HEK293 (cell line): ENCODE results near the gene ACTA1.

Experiments used
- CTCF ChIA-PET: fragments of 350-600 bp; formaldehyde crosslinking; extraction: SDS; loops from one replicate; lab custom pipeline; 2021; ENCODE audit warnings: antibody characterized with exemption; lab: Yijun Ruan, JAX
- POLR2A ChIA-PET: fragments of 300-600 bp; formaldehyde crosslinking; extraction: SDS; loops from one replicate; lab custom pipeline; 2020; ENCODE audit warnings: antibody characterized with exemption, inconsistent platforms; lab: Yijun Ruan, JAX
- H3K27ac ChIP-seq: fragments of 200-500 bp; sonication (Bioruptor generic); 2 replicates; pipeline ENCODE4 v1.5.1; 2014; ENCODE audit warnings: low read depth, low read length, control low read depth, inconsistent platforms; ENCODE audit errors: extremely low read depth
- H3K36me3 ChIP-seq, 2 experiments: fragments of 200-500 bp in 1 of 2; sonication (Bioruptor generic) in 1 of 2; 1 replicate in 1 of 2; 2 replicates in 1 of 2; pipeline ENCODE4 v1.5.1; 2014 to 2017; ENCODE audit warnings: inconsistent platforms in 2 of 2, low read length in 2 of 2; ENCODE audit not compliant: control insufficient read depth in 2 of 2, insufficient read depth in 1 of 2
- H3K4me1 ChIP-seq: fragments of 200-500 bp; sonication (Bioruptor generic); 2 replicates; pipeline ENCODE4 v1.5.1; 2014; ENCODE audit warnings: mild to moderate bottlenecking, low read length, inconsistent platforms; ENCODE audit not compliant: control insufficient read depth, insufficient read depth
- H3K4me3 ChIP-seq: 2 replicates; pipeline ENCODE4 v1.5.1; 2011; ENCODE audit warnings: low read depth, mild to moderate bottlenecking, control low read depth, low read length, moderate library complexity
- H3K9me3 ChIP-seq: fragments of 200-500 bp; sonication (Bioruptor generic); 2 replicates; pipeline ENCODE4 v1.5.1; 2014; ENCODE audit warnings: low read depth, low read length, inconsistent platforms; ENCODE audit not compliant: control insufficient read depth, insufficient read depth
- KLF7 ChIP-seq: fragments of 450-650 bp; formaldehyde crosslinking; IDR thresholded peaks from 2 replicates; pipeline ENCODE4 v1.5.1; 2016; ENCODE audit warnings: missing biosample characterization, missing genetic modification characterization, borderline replicate concordance
- MZF1 ChIP-seq: fragments of 450-650 bp; formaldehyde crosslinking; IDR thresholded peaks from 2 replicates; pipeline ENCODE4 v1.5.1; 2017; ENCODE audit warnings: missing biosample characterization, missing genetic modification characterization, borderline replicate concordance
- RBAK ChIP-seq: fragments of 450-650 bp; formaldehyde crosslinking; IDR thresholded peaks from 2 replicates; pipeline ENCODE4 v1.5.1; 2016; ENCODE audit warnings: missing biosample characterization, missing genetic modification characterization
- ZBTB20 ChIP-seq: fragments of 450-650 bp; formaldehyde crosslinking; IDR thresholded peaks from 2 replicates; pipeline ENCODE4 v1.5.1; 2016; ENCODE audit warnings: missing biosample characterization, missing genetic modification characterization
- ZNF138 ChIP-seq: fragments of 450-650 bp; formaldehyde crosslinking; IDR thresholded peaks from 2 replicates; pipeline ENCODE4 v1.5.1; 2016; ENCODE audit warnings: missing biosample characterization, missing genetic modification characterization, borderline replicate concordance
- ZNF214 ChIP-seq: fragments of 450-650 bp; formaldehyde crosslinking; IDR thresholded peaks from 2 replicates; pipeline ENCODE4 v1.5.1; 2017; ENCODE audit warnings: missing biosample characterization, mild to moderate bottlenecking, missing genetic modification characterization, borderline replicate concordance
- ZNF266 ChIP-seq: fragments of 450-650 bp; formaldehyde crosslinking; IDR thresholded peaks from 2 replicates; pipeline ENCODE4 v1.5.1; 2016; ENCODE audit warnings: missing biosample characterization, missing genetic modification characterization, low read depth
- ZNF292 ChIP-seq: fragments of 450-650 bp; formaldehyde crosslinking; IDR thresholded peaks from 2 replicates; pipeline ENCODE4 v1.5.1; 2016; ENCODE audit warnings: low read depth, missing biosample characterization, missing genetic modification characterization, borderline replicate concordance
- ZNF324 ChIP-seq: fragments of 450-650 bp; formaldehyde crosslinking; IDR thresholded peaks from 2 replicates; pipeline ENCODE4 v1.5.1; 2016; ENCODE audit warnings: missing biosample characterization, missing genetic modification characterization
- ZNF391 ChIP-seq: fragments of 450-650 bp; formaldehyde crosslinking; IDR thresholded peaks from 2 replicates; pipeline ENCODE4 v1.5.1; 2016; ENCODE audit warnings: low read depth, missing biosample characterization, missing genetic modification characterization, borderline replicate concordance
- ZNF555 ChIP-seq: fragments of 450-650 bp; formaldehyde crosslinking; conservative IDR thresholded peaks from 2 replicates; pipeline ENCODE4 v1.5.1; 2017; ENCODE audit warnings: missing biosample characterization, mild to moderate bottlenecking, missing genetic modification characterization, inconsistent platforms
- ZNF600 ChIP-seq: fragments of 450-650 bp; formaldehyde crosslinking; IDR thresholded peaks from 2 replicates; pipeline ENCODE4 v1.5.1; 2016; ENCODE audit warnings: missing biosample characterization, missing genetic modification characterization
- ZNF610 ChIP-seq: fragments of 450-650 bp; formaldehyde crosslinking; IDR thresholded peaks from 2 replicates; pipeline ENCODE4 v1.5.1; 2016; ENCODE audit warnings: missing biosample characterization, missing genetic modification characterization, borderline replicate concordance
- ZNF664 ChIP-seq: fragments of 450-650 bp; formaldehyde crosslinking; IDR thresholded peaks from 2 replicates; pipeline ENCODE4 v1.5.1; 2016; ENCODE audit warnings: missing biosample characterization, missing genetic modification characterization
- ZNF776 ChIP-seq: fragments of 450-650 bp; formaldehyde crosslinking; IDR thresholded peaks from 2 replicates; pipeline ENCODE4 v1.5.0; 2017; ENCODE audit warnings: missing biosample characterization, missing genetic modification characterization, borderline replicate concordance
- ZSCAN23 ChIP-seq: fragments of 450-650 bp; formaldehyde crosslinking; IDR thresholded peaks from 2 replicates; pipeline ENCODE4 v1.5.1; 2016; ENCODE audit warnings: missing biosample characterization, missing genetic modification characterization
- ZXDB ChIP-seq: fragments of 450-650 bp; formaldehyde crosslinking; IDR thresholded peaks from 2 replicates; pipeline ENCODE4 v1.5.1; 2016; ENCODE audit warnings: missing biosample characterization, missing genetic modification characterization
- TF ChIP-seq, protein P1 (sequence below): fragments of 450-650 bp; formaldehyde crosslinking; IDR thresholded peaks from 2 replicates; pipeline ENCODE4 v1.5.1; 2017; ENCODE audit warnings: missing biosample characterization, missing genetic modification characterization
- TF ChIP-seq, protein P2 (sequence below): fragments of 450-650 bp; formaldehyde crosslinking; IDR thresholded peaks from 2 replicates; pipeline ENCODE4 v1.5.1; 2017; ENCODE audit warnings: missing biosample characterization, mild to moderate bottlenecking, missing genetic modification characterization, moderate library complexity

The ACTA1 gene

DNA sequence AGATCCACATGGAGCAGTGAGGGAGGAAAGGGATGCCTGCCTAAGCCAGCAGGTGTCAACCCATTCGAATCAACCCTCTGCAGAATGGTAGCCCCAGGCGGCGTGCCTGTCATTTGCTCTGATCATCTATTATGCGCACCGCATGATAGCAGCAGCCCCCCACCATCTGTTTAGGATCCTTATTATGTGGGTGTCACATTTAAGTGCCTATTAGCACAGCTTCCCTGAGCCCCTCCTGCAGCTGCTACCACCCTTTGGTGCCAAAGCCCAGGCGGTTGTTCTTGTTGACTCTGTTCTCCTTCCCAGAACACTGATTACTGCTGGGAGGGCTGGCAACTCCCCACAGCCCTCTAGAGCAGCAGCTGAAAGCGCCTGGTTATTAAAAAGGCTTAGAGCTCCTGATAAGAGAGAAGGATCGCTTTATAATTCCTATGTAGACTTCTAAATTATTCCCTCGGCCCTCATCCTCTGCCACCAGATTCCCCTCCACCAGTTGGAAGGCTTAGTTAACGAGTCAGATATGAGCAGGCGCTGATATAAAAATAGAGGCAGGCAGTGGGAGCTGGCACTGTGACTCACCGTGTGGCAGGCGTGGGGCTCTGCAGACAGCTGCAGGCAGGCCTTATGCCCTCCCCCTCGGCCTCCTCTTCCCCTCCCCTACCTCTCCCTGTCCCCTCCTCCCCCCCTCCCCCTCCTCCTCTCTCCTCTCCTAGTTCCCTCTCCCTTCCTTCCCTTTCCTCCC lies 23.0 kb downstream of the ACTA1 start (continued):
- no peak for TF ChIP-seq KLF7 (tag by site-specific recombination)
- TF ChIP-seq ZNF600 (tag by site-specific recombination): peak; percentile 39; the same call in 1 of the 2 replicates

DNA sequence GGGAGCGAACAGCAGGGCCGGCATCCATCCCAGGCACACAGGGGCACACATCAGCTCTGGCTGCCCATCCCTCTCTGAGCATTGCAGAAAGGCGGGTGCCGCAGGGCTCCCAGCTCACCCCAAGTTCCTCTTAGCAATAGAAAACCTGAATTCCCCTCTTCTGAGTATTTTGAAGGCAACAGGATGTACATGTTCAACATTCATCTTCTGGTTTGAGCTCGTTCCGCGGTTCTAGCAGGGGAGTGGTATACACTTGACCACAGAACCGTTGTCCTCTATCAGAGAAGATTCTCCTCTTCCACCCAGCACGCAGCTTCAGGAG lies 23.6 kb downstream of the ACTA1 start:
- Histone ChIP-seq H3K36me3 (no peaks in the 10 kb centered on the region), H3K4me3 (no peak overlapping the region)
- POLR2A ChIA-PET: interaction anchor here (0.5 to 1.1 kb wide), 5 partner anchors 8 to 97 kb away, joined by 3 read pairs; partner anchors contain the start of gene NUP133

DNA sequence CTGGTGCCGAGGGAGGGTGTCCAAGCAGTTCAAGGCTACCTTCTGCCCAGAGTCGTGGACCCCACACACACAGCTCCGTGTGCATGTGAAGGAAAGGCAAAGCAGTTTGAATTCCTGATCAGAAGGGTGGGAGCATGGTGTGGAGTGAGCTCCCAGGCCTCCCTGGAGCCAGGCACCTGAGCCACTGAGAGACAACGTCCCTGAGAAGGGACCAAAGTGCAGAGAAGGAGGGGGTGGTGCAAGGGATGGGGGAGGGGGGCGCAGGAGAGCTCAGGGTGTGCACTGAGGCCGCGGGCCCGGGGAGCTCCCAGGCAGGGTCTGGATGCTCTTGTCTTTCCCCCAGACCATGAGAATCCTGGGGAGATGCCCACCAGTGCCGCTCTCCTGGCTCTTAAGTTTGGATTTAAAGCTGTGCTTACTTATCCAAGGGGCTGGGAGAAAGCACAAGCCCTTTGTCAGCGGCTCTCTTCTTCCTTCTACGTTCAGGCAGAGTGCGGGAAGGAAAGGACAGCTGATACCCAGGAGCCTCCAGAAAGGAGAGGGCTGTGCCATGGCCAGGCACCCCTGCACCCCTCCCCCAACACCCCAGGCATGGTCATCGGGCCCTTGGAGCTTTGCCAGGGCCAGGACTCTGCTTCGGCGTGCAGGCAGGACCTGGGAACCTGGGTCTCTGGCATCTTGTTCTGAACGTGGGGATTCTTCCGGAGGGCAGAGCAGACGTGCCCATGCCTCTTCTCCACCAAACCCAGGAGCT lies 24.1 kb downstream of the ACTA1 start:
- no peak overlapping the region for H3K27ac ChIP-seq
- POLR2A ChIA-PET: interaction anchor here (1.1 kb wide), 1 partner anchor 51 kb away, joined by 3 read pairs; no protein-coding TSS in a partner anchor
- H3K36me3 ChIP-seq: no peaks in the 10 kb centered on the region
- no peaks in the 10 kb centered on the region for H3K9me3 ChIP-seq
- H3K4me3 ChIP-seq: no peak overlapping the region
- CTCF ChIA-PET: interaction anchor here (0.5 to 1.4 kb wide), 5 partner anchors 41 to 72 kb away, joined by 3 to 4 read pairs (median 3); no protein-coding TSS in a partner anchor
- peaks cover 14% of the 10 kb centered on the region for H3K4me1 ChIP-seq
- no peak for TF ChIP-seq ZNF776
- TF ChIP-seq ZNF138 (tag by site-specific recombination): no peak
- TF ChIP-seq, protein P1, sequence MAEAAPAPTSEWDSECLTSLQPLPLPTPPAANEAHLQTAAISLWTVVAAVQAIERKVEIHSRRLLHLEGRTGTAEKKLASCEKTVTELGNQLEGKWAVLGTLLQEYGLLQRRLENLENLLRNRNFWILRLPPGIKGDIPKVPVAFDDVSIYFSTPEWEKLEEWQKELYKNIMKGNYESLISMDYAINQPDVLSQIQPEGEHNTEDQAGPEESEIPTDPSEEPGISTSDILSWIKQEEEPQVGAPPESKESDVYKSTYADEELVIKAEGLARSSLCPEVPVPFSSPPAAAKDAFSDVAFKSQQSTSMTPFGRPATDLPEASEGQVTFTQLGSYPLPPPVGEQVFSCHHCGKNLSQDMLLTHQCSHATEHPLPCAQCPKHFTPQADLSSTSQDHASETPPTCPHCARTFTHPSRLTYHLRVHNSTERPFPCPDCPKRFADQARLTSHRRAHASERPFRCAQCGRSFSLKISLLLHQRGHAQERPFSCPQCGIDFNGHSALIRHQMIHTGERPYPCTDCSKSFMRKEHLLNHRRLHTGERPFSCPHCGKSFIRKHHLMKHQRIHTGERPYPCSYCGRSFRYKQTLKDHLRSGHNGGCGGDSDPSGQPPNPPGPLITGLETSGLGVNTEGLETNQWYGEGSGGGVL: no peak
- no peak for TF ChIP-seq RBAK (tag by site-specific recombination)
- TF ChIP-seq ZNF555 (tag by site-specific recombination): no peak
- no peak for TF ChIP-seq MZF1 (tag by site-specific recombination)
- TF ChIP-seq ZNF266 (tag by site-specific recombination): no peak
- no peak for TF ChIP-seq ZNF292 (tag by site-specific recombination)
- TF ChIP-seq ZXDB (tag by site-specific recombination): no peak
- TF ChIP-seq ZNF391 (tag by site-specific recombination): no peak

More for the DNA sequence above, 23.6 kb downstream of the ACTA1 start:
- H3K27ac ChIP-seq: no peak overlapping the region
- CTCF ChIA-PET: interaction anchor here (0.6 to 1.4 kb wide), 4 partner anchors 40 to 152 kb away, joined by 3 read pairs; no protein-coding TSS in a partner anchor
- peaks cover 14% of the 10 kb centered on the region for H3K4me1 ChIP-seq
- H3K9me3 ChIP-seq: no peaks in the 10 kb centered on the region
- TF ChIP-seq ZNF214 (tag by site-specific recombination) (no peak), ZNF610 (no peak), ZNF664 (tag by site-specific recombination) (no peak), ZBTB20 (tag by site-specific recombination) (0 out of 2 replicates have a peak, but pooled peaks have one; percentile 14), ZNF324 (tag by site-specific recombination) (no peak), ZSCAN23 (no peak)
- TF ChIP-seq, protein P2, sequence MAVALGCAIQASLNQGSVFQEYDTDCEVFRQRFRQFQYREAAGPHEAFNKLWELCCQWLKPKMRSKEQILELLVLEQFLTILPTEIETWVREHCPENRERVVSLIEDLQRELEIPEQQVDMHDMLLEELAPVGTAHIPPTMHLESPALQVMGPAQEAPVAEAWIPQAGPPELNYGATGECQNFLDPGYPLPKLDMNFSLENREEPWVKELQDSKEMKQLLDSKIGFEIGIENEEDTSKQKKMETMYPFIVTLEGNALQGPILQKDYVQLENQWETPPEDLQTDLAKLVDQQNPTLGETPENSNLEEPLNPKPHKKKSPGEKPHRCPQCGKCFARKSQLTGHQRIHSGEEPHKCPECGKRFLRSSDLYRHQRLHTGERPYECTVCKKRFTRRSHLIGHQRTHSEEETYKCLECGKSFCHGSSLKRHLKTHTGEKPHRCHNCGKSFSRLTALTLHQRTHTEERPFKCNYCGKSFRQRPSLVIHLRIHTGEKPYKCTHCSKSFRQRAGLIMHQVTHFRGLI (tag by site-specific recombination): no peak
